NCI-H510A treated with DMSO at 0.1 percent for 48 hours (cell line): ENCODE measurements around the gene MAS1.

Source experiments
- DNase-seq: peaks from one replicate; lab custom pipeline; 2025; lab: John Stamatoyannopoulos, UW

The MAS1 gene

DNA sequence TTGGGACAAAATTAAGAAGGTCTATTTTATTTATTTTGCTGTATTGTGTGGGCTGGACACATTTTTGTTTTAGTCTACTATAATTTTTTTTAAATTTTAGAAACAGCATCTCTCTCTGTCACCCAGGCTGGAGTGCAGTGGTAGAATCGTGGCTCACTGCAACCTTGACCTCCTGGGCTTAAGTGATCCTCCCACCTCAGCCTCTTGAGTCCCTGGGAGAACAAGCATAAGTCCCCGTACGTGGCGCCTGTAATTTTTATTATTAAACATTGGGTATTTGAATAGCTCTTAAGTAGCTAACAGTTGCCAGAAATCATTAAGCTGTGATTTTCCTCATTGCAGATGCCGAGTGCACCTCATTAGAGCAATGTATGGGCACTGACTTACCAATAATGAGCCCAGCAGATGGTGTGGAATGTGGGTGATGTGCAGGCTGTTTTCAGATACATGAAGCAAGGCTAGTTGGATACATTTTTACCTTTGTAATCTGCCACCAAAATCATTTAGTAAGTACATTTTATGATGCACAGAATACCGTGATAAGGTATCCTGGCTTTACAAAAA, 10.3 kb upstream of the MAS1 start:
- DNase-seq, result no peak

DNA sequence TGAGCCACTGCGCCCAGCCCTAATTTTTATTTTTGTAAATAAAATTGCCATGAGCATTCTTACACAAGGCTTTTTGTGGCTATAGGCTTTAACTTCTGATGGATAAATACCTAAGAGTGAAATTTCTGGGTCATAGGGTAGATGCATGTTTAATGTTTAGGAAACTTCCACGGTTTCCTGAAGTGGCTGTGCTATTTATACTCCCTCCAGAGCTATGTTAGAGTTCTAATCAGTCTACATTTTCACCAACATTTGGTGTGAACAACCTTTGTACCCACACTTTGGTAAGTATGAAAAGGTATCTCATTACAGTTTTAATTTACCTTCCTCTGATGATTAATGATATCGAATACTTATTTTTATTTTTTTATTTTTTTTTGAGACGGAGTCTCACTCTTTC, 6.1 kb upstream of the MAS1 start:
- DNase-seq, result no peak

DNA sequence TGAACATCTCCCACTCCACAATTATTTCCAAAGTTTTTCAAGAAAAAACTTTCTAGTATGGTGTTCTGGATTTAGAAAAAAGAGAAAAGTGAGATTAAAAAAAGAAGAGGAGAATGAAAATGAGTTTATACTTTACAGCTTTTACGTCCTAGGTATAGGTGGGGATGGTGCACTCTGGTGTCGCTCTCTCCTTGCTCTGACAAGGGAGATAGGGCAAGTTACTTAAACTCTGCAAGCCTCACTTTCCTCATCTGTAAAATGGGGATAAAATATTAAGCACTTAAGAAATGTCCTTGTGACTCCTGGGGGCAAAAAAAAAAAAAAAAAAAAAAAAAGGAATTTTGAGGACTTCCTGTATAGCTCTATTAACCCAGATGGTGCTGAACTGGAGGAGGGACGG, 4.5 kb upstream of the MAS1 start:
- DNase-seq, result no peak

DNA sequence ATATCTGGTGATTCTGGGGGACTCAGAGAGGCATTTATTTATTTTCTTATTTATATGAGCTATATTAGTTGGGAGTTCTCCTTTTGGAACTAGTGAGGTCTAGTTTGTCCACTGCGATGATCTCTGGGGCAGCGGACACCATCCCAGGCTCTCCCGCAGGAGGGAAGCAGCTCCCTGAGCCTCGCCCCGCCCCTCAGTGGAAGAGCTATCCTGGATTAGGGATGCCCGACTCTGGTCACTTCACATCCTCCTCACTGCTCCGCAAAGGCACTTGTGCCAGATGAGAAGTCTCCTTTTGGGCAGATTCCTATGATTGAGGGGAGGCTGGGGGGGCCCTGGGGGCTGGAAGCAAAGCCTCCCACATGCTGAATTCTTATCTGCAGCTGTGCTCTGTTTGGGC, 3.6 kb upstream of the MAS1 start:
- DNase-seq, result no peak

DNA sequence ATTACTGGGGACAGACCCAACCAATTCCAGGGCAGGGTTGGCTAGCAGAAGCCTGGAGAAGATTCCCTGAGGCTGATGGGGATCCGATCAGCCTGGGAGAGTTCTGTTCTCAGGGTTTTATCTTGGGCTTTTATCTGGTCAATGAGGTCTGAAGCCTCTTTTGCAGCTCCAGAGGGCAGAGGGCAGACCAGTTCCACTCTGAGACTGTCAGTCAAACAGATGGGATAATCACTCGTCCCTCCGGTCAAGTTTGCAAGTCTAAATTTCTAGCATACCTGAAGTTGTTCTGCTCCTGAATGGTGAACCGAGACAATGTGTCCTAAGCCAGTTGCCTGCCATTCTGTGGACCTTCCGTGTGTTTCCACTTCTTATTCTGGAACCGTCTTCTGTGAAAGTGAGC, 3.0 kb upstream of the MAS1 start:
- DNase-seq, result no peak

DNA sequence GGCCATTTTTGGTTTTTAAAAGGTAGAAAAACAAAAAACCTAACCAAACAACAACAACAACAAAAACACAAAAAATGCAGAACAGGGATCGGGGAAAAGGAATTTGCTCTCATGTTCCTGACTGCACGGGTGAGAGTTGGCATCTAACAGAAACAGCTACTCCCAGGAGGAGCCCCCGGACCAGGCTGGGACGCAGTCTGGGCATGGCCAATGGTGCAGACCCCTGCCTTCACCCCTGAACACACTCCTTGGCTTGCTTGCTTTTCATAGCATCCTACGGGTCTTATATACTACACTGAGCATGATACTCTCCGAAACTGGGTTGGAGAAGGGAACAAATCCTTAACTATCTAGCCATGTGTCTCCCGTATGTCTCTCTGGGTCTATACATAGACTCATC, 587 bp upstream of the MAS1 start:
- no peak for DNase-seq

DNA sequence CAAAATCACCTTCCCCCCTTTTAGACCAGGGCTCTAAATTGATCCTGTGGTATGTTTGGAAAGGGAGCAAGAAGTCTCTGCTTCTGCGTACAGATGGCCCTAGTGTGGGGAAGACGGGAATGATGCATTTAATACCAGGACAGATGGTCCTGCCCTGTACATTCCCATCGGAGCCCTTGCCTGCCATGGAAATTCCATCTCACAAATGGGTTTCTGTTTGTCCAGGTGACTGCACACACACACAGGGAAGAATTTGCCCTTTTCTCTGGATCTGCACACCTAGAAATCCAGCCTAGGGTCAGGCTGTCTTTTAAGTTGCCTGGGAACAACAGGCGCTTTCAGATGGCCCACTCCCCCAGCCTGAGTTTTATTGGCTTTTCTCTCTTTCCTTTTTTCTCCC, 1.3 kb downstream of the MAS1 start:
- no peak for DNase-seq

DNA sequence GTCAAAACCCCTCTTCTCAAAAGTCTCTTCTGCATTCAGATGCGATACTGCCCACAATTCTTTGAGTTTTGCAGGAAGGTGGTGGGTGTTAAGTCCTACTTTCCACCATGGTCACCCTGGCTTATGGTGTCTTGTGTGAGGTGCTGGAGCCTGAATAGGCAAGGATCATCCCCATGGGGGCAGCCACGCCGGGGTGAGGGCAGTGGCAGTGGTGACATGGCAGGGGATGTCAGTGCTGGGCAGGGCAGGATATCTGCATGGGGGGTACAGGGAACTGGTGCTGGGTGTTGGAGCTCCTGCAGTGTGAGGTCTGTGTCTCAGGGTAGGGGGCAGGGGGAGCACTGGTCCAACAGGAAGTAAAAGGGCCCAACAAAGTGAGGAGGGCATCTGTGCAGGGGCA, 2.3 kb downstream of the MAS1 start:
- DNase-seq, result no peak

DNA sequence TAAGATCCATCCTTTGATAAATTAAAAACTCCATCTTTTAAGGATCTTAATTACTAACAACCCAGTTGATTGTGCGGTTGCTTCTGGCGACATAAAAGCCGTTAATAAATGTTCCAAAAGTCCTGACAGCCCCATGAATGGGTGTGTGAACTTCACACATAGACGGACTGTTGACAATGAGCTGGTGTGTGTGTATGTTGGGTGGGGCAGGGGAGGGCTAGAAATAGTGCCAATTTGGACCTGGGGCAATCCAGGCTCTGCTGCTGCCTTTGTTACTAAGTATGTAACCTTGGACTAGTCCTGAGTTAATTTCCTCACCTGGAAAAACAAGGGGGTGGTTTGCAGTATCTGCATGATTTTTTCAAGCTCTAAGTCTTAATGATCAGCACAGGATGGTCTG, 4.2 kb downstream of the MAS1 start:
- DNase-seq, result no peak

DNA sequence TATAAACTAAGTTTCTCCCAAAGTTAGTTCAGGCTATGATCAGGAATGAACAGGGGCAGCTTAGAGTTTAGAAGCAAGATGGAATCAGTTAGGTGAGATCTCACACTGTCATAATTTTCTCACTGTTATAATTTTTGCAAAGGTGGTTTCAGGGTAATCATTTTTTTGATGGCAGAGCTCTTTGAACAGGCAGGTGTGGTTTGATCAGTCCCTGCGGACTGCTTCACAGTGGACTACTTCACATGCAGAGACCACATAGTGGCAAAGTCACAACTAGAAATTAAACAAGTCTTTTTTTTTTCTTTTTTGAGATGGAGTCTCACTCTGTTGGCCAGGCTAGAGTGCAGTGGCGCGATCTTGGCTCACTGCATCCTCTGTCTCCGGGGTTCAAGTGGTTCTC, 6.8 kb downstream of the MAS1 start:
- DNase-seq, result no peak

DNA sequence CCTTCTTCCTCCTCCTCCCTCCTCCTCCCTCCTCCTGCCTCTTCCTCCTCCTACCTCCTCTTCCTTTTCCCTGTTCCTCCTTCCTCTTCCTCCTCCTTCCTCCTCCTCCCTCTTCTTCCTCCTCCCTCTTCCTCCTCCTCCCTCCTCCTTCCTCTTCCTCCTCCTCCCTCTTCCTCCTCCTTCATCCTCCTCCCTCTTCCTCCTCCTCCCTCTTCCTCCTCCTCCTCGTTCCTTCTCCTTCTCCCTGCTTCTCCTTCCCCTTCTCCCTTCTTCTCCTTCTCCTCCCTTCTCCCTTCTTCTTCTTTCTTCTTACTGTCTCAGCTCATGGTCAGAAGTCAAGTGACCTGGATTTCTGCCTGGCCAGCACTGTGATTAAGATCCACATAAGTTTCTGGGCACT, 7.7 kb downstream of the MAS1 start:
- no peak for DNase-seq

DNA sequence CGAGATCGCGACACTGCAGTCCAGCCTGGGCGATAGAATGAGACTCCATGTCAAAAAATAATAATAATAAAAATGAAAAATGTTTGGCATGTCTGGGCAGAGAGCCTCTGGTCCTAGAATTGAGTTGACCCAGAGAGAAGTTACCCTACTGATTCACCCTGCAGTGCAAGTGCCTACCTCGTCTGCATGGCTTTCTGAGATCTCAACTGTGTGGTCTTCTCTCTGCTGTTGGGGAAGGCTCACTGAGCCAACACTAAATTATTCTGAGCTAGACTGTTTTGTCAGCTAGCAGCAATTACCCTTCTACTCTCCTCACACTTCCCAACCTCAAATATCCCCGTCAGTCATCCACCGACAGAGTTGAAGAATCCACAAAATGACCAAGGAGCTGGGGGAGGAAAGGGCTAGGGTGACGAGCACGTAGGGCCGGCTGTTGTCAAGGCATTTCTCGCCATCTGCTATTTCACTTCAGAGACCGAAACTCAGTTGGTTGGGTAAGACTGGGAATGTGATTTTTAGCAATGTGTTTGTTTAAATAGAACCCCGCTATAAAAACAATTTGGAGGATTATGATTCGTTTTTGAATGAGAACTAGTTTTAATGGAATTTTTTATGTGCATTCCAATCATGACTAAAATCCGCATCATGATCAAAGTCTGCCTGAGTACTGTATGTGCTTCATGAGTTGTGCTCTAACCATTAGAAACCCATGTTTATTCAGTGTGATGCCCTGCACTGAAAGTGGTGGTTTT, 9.4 kb downstream of the MAS1 start:
- DNase-seq, result no peak

DNA sequence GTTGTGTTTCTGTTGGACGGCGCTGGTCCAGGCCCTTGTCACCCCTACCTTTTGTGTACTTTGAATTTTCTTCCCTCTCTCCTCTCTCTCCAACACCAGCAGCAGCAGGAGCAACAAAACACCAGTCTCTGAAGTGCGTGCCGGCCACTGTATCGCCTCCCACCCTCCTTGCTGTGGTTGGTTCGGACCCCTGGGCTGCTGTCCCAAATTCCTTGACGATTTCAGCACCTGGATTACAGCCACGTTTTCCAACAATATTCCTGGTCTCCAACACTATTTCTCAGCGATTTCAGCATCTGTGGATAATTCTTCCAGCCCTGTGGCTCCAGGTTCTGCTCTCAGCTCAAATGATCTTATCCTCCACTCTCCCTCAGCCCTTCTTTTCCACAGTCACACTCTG, 11.8 kb downstream of the MAS1 start:
- DNase-seq, result no peak

DNA sequence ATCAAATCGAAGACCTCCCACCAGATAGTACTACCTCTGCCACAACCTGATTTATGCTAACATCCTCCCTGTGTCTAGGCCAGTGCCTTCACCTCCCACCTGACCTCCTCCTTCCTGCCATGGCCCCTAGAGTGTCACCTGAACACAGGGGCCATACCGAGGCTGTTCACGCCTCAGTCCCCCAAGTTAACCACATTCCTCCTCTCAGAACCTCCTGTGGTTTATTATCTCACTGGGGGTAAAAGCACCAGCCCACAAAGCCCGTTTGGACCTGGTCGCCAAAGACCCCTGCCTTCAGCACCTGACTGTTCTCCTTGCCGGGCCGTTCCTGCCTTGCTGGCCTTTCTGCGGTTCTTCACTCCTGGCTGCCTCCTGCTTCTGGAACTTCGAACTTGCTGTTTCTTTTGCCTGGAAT, 13.7 kb downstream of the MAS1 start:
- no peak for DNase-seq

DNA sequence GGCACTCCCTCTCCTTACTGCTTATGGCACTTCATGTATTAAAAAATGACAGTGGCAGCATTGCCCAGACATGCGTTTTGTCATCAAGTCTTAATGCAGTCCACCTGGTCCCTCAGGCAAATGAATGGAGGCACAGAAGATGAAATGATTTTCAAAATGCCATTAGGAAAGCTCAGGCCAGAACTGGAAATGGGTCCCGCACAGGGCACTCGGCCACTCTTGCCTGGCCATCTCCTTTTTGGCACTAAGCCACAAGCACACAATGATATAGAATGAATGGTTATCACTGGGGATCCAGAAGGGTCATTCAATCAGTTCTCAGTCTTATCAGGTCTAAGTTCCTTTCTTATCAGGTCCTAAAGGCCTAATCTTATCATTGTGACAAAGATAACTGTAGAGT, 15.6 kb downstream of the MAS1 start:
- no peak for DNase-seq

DNA sequence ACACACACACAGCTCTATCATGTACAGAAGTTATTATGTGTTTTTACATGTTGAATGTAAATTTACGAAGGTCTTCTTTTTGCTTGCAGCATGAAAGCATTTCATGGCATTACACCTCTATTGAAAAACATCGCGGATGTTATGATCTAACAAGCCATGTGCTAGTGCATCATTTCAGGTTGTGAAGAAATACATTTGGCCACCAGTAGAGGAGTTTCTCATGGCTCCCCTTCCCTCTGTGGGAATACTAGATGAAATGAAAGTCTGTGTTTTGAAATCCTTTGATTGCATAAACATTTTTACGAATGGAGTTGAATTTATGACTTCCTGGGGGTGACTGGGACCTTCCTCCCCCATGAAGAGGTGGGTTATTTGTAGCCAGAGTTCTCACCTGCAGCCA, 17.7 kb downstream of the MAS1 start:
- no peak for DNase-seq

DNA sequence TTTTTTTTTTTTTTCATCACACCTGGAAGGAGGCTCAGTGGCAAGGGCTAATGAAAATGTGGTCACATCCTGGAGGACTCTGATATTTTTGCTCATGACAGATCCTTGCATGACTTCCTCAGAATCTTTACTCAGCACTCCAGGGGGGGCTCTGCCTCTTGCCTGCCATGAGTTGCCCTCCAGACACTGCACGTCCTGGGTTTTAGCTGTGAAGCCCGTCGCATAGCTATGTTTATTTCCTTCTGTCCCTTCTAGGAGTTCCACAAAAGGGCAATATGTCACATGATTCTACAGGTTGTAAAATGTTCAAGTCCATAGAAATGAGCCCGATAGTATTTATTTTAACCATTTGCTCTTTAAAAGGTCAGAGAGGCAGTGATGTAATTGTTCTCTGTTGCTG, 18.2 kb downstream of the MAS1 start:
- DNase-seq, result no peak

DNA sequence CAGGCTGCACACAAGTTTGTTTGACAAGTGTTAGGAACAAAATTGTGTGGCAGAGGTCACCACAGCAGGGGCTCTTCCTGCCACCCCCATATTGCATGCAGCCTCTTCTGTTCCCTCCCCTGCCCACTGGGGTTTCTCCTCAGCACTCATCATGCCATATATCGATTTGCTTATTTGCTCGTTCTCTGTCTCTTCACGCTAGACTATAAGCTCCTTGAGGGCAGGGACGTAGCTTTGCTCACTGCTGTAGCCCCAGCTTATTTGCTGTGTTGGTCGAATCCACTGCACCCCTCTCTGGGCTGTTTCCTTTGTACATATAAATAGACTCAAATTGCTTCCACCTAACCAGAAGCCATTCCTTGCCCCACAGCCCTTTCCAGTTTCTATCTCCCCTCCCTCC, 19.6 kb downstream of the MAS1 start:
- DNase-seq, result no peak

DNA sequence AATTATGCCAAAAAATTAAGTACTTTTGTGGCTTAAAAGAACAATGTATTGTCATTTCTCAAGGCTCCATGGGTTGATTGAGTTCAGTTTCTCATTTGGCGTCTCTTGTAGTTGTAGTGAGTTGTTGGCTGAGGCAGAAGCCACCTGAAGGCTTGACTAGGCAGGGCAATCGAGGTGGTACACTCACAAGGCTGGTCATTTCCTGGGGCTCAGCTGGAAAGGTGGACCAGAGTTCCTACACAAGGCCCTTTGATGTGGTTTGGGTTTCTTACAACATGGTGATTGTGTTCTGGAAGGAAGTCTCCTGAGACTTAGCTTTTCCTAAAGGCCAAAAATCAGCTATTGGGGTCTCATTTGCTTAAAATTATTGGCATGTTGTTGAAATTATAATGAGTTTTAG, 22.6 kb downstream of the MAS1 start:
- DNase-seq, result no peak

DNA sequence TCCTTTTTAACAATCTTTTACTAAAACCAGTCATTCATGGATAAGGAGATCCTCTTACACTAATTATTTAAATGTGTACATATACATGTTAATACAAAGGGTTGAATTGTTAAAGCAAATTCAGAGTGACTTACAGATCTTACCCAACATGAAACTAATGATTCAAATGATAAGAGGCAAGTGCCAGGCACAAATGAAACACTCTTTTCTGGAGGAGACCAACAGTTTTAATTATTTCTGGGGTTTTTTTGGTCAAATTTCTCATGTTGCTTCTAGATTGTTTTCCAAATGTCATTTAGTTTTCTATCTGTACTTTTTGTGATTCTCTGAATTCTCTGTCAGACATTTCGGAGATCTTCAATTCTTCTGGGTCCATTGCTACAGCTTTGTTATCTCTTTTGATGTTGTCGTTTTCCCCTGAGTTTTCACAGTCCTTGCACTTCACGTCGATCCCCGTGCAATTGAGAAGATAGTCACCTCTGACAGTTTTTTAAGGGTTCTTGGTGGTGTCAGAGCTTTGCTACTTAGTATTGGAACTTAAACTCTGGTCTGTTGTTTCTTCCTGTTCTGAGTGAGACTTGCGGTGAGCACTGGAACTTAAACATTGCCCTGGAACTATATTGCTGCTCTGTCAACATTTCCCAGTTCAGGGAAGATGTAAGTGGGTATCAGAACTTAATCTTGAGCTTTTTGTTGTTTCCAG, 23.2 kb downstream of the MAS1 start:
- no peak for DNase-seq

DNA sequence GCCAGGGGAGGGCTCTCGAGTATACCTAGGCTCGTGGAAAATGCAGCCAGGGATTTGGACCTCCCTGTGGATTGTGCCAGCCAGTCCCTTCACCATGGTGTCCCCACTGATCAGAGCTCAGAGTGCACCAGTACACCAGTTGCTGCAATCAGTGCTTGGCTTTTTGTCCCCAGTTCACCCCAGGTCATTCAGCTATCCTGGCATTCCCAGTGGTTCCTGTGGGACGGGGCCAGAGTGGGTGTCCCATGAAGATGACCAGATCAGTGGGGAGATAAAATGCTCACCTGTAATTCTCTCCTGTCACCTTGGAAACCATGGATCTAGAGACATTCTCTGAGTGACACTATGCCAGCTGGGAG, 23.8 kb downstream of the MAS1 start:
- no peak for DNase-seq

DNA sequence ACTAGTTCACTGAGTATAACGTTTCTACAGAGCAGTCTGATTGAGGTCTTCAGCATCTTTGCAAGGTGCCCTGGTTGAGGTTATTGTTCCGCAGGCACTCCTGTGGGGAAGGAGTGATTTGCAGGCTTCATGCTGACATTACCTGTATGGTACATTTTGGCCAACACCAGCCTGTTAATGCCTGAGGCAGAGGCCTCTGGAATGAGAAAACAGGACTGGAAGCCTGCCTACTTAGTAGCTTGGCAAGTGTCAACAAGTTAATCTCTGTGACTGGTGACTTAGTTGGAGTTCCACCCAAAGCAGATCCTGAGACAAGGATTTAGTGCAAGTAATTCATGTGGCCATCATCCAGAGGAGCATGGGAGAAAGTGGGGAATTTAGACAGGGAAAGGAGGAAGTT, 24.6 kb downstream of the MAS1 start:
- no peak for DNase-seq

DNA sequence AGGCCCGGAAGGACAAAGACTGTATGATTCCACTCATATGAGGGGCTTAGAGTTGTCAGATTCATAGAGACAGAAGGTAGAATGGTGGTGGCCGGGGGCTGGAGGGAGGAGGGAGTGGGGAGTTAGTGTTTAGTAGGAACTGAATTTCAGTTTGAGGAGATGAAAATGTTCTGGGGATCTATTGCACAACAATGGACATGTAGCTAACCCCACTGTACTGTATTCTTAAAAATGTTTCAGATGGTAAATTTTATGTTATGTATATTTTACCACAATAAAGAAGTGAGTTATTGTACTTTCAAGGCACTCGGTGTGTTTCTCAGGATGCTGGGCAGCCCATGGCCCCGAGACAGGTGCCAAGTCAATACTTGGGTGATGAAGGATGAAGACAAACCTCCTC, 25.4 kb downstream of the MAS1 start:
- no peak for DNase-seq

DNA sequence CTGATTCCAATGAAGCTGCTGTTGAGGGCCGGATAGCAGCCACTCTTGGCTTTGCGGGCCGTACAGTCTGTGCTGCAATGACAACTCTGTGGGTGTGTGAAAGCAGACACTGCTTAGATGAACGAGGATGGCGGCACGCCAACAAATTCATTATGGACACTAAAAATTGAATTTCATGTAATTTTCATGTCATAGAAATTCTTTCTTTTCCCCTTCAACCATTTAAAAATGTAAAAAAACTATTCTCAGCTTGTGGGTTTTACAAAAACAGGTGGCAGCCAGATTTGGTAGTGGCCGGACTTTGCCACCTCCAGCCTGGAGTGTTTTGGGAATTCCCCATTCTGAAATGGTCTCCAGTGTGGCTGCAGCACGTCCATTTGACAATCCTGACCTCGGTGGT, 26.0 kb downstream of the MAS1 start:
- DNase-seq, result no peak
